ENCODE results near the gene VPS36.
"Not testable (repeated sequence)": the region's sequence is repeated elsewhere in the genome, so short reads cannot be mapped to it uniquely, and the experiment has no call there.

VPS36 gene

GRCh38 chr13:52374873-52375411, 75.5 kb downstream of the VPS36 start:
- no peak overlapping the region for H3K4me3 ChIP-seq (ENCODE audit: low read depth, low read length)
- DNase-seq (ENCODE audit: low read depth) = no peak
- TF ChIP-seq CTCF (IDR thresholded peaks at IDR 0.05; ENCODE audit: insufficient read depth, low read depth, low read length, missing control alignments) = no peak

GRCh38 chr13:52374389-52374788, 76.0 kb downstream of the VPS36 start:
- H3K4me3 ChIP-seq (ENCODE audit: low read depth, low read length) = no peak overlapping the region
- no peak for TF ChIP-seq CTCF (IDR thresholded peaks at IDR 0.05; ENCODE audit: insufficient read depth, low read depth, low read length, missing control alignments)
- DNase-seq (ENCODE audit: low read depth) = no peak

GRCh38 chr13:52373277-52373676, 77.2 kb downstream of the VPS36 start:
- not testable (repeated sequence) for H3K4me3 ChIP-seq (ENCODE audit: low read depth, low read length)

GRCh38 chr13:52371736-52372247, 78.6 kb downstream of the VPS36 start:
- no peak for TF ChIP-seq CTCF (IDR thresholded peaks at IDR 0.05; ENCODE audit: insufficient read depth, low read depth, low read length, missing control alignments)
- DNase-seq (ENCODE audit: low read depth) = no peak
- no peak overlapping the region for H3K4me3 ChIP-seq (ENCODE audit: low read depth, low read length)

More at GRCh38 chr13:52373277-52373676, 77.2 kb downstream of the VPS36 start:
- DNase-seq (ENCODE audit: low read depth) = not testable (repeated sequence)

GRCh38 chr13:52366291-52366690, 84.1 kb downstream of the VPS36 start:
- no peak for DNase-seq (ENCODE audit: low read depth)
- TF ChIP-seq CTCF (IDR thresholded peaks at IDR 0.05; ENCODE audit: insufficient read depth, low read depth, low read length, missing control alignments) = no peak
- H3K4me3 ChIP-seq (ENCODE audit: low read depth, low read length) = no peak overlapping the region
